ENCODE results near the gene CD86.

GRCh38 chr3:122014741-122015140 is 40.4 kb upstream of the CD86 start:
- no peak for TF ChIP-seq POLR2A (IDR thresholded peaks at IDR 0.05; ENCODE audit: low read depth, low read length)
- no peak for TF ChIP-seq TAF1 (IDR thresholded peaks at IDR 0.05; ENCODE audit: borderline replicate concordance, low read depth, low read length)
